WERI-Rb-1 (cell line): Measurements from ENCODE around the gene ADAMTSL3.
"Not testable (repeated sequence)": the region's sequence is repeated elsewhere in the genome, so short reads cannot be mapped to it uniquely, and the experiment has no call there.

ENCODE experiments used
- DNase-seq: peaks from one replicate; pipeline ENCODE4 v3.0.0-alpha.2; 2020
- H3K27ac ChIP-seq: fragments of 250-450 bp; sonication (Bioruptor Pico); 2 replicates; pipeline ENCODE4 v1.5.1; 2020; ENCODE audit warnings: mild to moderate bottlenecking, moderate library complexity
- H3K27me3 ChIP-seq: fragments of 250-450 bp; sonication (Bioruptor Pico); 2 replicates; pipeline ENCODE4 v1.5.1; 2021; ENCODE audit warnings: mild to moderate bottlenecking, low read depth, moderate library complexity; ENCODE audit not compliant: insufficient read depth, severe bottlenecking
- H3K36me3 ChIP-seq: fragments of 250-450 bp; sonication (Bioruptor Pico); 2 replicates; pipeline ENCODE4 v1.5.1; 2020; ENCODE audit warnings: mild to moderate bottlenecking, moderate library complexity
- H3K4me3 ChIP-seq: 2 replicates; pipeline ENCODE4 v1.5.1; 2011; ENCODE audit warnings: low read depth, mild to moderate bottlenecking, control low read depth, low read length
- H3K9me3 ChIP-seq: fragments of 250-450 bp; sonication (Bioruptor Pico); 2 replicates; pipeline ENCODE4 v1.5.1; 2021; ENCODE audit warnings: mild to moderate bottlenecking, moderate library complexity; ENCODE audit not compliant: severe bottlenecking
- TF ChIP-seq, protein P1 (sequence below): IDR thresholded peaks from 2 replicates; pipeline ENCODE4 v1.5.1; 2011; ENCODE audit warnings: low read depth, mild to moderate bottlenecking, control low read depth, inconsistent platforms, low read length

Gene ADAMTSL3

DNA sequence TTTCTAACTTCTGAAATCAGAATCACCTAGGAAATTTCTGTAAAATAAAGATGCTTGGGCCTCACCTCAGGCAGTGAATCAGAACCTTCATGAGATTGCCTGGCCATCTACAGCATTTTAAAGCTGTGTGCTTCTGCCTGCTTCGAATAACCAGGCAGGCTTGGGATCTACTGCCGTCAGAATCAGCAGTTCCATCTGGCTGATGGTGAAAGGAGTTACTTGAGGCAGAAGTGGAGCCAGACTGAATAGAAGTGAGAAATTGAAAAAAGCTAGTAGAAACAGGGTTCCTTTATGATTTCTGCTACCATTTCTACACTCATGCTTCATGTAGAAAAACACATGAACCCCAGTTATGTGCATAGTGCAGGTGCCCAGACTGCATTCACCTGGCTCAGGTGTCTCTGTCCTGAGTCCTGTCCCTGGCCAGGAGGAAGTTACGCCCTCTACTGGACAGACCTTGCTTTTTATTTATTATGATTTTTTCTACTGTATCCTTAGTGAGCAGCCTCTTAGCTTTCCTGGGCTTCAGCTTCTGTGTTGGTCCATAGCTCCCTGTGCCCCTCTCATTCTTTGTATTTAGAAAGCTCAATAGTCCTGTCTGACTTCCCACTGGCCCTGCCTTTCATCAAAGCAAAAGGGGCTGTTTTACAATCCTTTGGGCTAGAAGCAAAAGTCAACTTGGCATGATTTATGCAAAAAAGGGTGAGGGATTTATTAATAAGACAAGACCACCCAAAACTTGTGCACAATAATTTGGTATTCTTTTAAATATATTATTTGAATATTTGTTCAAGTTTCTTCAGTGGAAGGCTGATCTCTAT, 380.9 kb downstream of the ADAMTSL3 start:
- DNase-seq, result peak; percentile 17

DNA sequence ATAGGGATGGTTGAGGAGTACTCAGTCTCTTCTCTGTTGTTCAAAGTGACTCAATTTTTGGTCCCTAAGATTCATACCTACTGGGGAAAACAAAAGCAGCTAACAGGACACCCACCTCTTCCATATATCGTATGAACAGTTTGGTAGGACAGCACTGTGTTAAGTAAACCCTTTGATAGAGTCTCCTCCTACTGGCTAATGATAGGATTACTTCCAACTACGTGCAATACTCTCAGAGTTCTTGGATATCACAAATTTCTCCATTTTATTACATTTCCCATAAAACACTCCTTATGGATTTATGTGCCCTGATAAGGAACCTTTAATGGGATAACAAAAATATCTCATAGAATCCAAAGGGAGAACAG, 381.5 kb downstream of the ADAMTSL3 start:
- Histone ChIP-seq H3K27ac (no peak overlapping the region), H3K4me3 (no peak overlapping the region), H3K36me3 (no peaks in the 10 kb centered on the region), H3K27me3 (no peaks in the 10 kb centered on the region), H3K9me3 (no peaks in the 10 kb centered on the region)
- no peak for DNase-seq
- TF ChIP-seq, protein P1, sequence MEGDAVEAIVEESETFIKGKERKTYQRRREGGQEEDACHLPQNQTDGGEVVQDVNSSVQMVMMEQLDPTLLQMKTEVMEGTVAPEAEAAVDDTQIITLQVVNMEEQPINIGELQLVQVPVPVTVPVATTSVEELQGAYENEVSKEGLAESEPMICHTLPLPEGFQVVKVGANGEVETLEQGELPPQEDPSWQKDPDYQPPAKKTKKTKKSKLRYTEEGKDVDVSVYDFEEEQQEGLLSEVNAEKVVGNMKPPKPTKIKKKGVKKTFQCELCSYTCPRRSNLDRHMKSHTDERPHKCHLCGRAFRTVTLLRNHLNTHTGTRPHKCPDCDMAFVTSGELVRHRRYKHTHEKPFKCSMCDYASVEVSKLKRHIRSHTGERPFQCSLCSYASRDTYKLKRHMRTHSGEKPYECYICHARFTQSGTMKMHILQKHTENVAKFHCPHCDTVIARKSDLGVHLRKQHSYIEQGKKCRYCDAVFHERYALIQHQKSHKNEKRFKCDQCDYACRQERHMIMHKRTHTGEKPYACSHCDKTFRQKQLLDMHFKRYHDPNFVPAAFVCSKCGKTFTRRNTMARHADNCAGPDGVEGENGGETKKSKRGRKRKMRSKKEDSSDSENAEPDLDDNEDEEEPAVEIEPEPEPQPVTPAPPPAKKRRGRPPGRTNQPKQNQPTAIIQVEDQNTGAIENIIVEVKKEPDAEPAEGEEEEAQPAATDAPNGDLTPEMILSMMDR, result peak; percentile 61

More for the DNA sequence above, 380.9 kb downstream of the ADAMTSL3 start:
- no peaks in the 10 kb centered on the region for H3K36me3 ChIP-seq
- no peaks in the 10 kb centered on the region for H3K9me3 ChIP-seq
- H3K4me3 ChIP-seq, result no peak overlapping the region
- no peaks in the 10 kb centered on the region for H3K27me3 ChIP-seq
- TF ChIP-seq, protein P1, result peak; percentile 70
- no peak overlapping the region for H3K27ac ChIP-seq

DNA sequence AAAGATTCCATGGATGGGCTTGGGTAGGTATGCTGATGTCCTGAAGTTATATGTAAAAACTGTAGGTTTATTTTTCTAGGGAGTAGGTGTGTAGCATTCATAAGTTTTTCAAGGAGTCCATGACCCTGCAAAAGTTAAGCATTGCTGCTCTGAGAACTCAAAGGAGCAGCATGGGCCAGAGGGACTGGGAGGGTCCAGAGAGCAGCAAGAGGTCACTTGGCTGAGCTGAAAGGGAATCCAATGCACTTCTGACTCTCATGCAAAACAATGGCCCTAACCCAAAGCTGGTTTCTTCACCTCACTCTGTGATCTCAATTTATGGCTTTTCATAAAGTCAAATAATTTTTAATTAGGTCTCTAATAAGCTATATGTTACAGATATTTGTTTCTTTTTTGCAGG, 383.4 kb downstream of the ADAMTSL3 start:
- no peaks in the 10 kb centered on the region for H3K27me3 ChIP-seq
- no peak for DNase-seq
- TF ChIP-seq, protein P1, result no peak
- H3K4me3 ChIP-seq, result no peak overlapping the region
- H3K9me3 ChIP-seq, result peaks cover 3% of the 10 kb centered on the region
- no peak overlapping the region for H3K27ac ChIP-seq
- no peaks in the 10 kb centered on the region for H3K36me3 ChIP-seq

DNA sequence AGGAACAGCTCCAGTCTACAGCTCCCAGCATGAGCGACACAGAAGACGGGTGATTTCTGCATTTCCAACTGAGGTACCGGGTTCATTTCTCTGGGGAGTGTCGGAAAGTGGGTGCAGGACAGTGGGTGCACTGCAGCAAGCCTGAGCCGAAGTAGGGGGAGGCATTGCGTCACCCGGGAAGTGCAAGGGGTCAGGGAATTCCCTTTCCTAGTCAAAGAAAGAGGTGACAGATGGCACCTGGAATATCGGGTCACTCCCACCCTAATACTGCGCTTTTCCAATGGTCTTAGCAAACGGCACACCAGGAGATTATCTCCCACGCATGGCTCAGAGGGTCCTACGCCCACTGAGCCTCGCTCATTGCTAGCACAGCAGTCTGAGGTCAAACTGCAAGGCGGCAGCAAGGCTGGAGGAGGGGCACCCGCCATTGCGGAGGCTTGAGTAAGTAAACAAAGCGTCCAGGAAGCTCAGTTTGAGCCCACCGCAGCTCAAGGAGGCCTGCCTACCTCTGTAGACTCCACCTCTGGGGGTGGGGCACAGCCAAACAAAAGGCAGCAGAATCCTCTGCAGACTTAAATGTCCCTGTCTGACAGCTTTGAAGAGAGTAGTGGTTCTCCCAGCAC, 388.6 kb downstream of the ADAMTSL3 start:
- H3K27ac ChIP-seq, result peak overlapping the region; percentile 52
- not testable (repeated sequence) for H3K27me3 ChIP-seq, H3K36me3 ChIP-seq, H3K9me3 ChIP-seq, H3K4me3 ChIP-seq
- peak; percentile 55 for DNase-seq

DNA sequence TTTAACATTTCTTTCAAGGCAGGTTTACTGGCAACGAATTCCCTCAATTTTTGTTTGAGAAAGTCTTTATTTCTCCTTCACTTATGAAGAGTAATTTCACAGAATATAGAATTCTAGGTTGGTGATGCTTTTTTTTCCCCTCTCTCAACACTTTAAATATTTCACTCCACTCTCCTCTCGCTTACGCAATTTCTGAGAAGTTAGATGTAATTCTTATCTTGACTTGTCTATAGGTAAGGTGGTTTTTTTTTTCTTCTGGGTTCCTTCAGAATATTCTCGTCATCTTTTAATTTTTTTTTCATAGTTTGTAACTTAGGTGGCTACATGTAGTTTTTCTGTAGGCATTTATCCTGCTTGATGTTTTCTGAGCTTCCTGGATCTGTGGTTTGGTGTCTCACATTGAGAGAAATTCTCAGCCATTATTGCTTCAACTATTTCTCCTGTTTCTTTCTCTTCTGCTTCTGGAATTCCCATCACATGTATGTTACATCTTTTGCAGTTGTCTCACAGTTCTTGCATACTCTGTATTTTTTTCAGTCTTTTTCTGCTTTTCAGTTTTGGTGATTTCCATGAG, 392.2 kb downstream of the ADAMTSL3 start:
- Histone ChIP-seq H3K9me3 (peaks cover 3% of the 10 kb centered on the region), H3K36me3 (no peaks in the 10 kb centered on the region), H3K4me3 (no peak overlapping the region), H3K27me3 (no peaks in the 10 kb centered on the region), H3K27ac (no peak overlapping the region)
- no peak for DNase-seq
- TF ChIP-seq, protein P1, result no peak

DNA sequence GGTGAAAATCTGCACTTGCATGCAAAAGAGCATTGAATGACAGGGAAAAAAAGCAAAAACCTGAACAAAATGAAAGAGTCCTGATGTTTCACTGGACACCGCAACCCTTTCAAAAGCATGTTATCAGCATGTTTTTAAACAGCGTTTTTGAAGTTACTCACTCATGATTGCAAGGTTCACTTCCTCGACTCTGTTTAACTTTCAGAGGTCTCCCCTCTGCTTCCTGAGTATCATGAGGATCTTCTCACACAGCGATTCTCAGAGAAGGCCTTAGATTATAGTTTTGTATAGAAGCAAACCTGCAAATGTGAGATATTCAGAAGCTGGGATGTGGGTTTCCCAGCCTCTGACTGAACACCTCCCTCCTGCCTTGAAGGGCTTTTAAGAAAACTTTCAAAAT, 395.6 kb downstream of the ADAMTSL3 start:
- H3K36me3 ChIP-seq, H3K27me3 ChIP-seq, DNase-seq, H3K4me3 ChIP-seq, H3K9me3 ChIP-seq, H3K27ac ChIP-seq: not testable (repeated sequence)
